ENCODE data around the gene PSME3IP1.
"Not testable (repeated sequence)": the region's sequence is repeated elsewhere in the genome, so short reads cannot be mapped to it uniquely, and the experiment has no call there.

The PSME3IP1 gene

GRCh38 chr16:57185945-57186871 is at the start of gene PSME3IP1, which contains the start of gene RSPRY1:
Gene PSME3IP1 (minus strand): TSS chr16:57186039. CDS start chr16:57173854, 12,185 bp downstream.
Gene RSPRY1 (plus strand): TSS chr16:57186329. CDS start chr16:57204659, 18,330 bp downstream.
- peak; percentile 99 for DNase-seq (ENCODE audit: low read depth)

GRCh38 chr16:57235128-57236021 is 49.5 kb upstream of the PSME3IP1 start:
- DNase-seq (ENCODE audit: low read depth): no peak

- no peak for DNase-seq (ENCODE audit: low read depth)
Measured at GRCh38 chr16:57234707-57235092, 48.9 kb upstream of the PSME3IP1 start.

GRCh38 chr16:57233944-57234706 is 48.3 kb upstream of the PSME3IP1 start:
- no peak for DNase-seq (ENCODE audit: low read depth)

- no peak for DNase-seq (ENCODE audit: low read depth)
Measured at GRCh38 chr16:57231821-57232350, 46.0 kb upstream of the PSME3IP1 start.

GRCh38 chr16:57229079-57229478 is 43.2 kb upstream of the PSME3IP1 start:
- no peak for DNase-seq (ENCODE audit: low read depth)

GRCh38 chr16:57226701-57227621 is 41.1 kb upstream of the PSME3IP1 start:
- DNase-seq (ENCODE audit: low read depth): no peak

GRCh38 chr16:57225978-57226377 is 40.1 kb upstream of the PSME3IP1 start:
- no peak for DNase-seq (ENCODE audit: low read depth)

GRCh38 chr16:57224651-57225335 is 39.0 kb upstream of the PSME3IP1 start:
- no peak for DNase-seq (ENCODE audit: low read depth)

- DNase-seq (ENCODE audit: low read depth): no peak
Measured at GRCh38 chr16:57223057-57223456, 37.2 kb upstream of the PSME3IP1 start.

GRCh38 chr16:57216968-57217367 is 31.1 kb upstream of the PSME3IP1 start:
- DNase-seq (ENCODE audit: low read depth): no peak

GRCh38 chr16:57213462-57213861 is 27.6 kb upstream of the PSME3IP1 start:
- no peak for DNase-seq (ENCODE audit: low read depth)

- DNase-seq (ENCODE audit: low read depth): no peak
Measured at GRCh38 chr16:57209780-57210179, 23.9 kb upstream of the PSME3IP1 start.

- no peak for DNase-seq (ENCODE audit: low read depth)
Measured at GRCh38 chr16:57208926-57209325, 23.1 kb upstream of the PSME3IP1 start.

GRCh38 chr16:57204675-57205074 is 18.8 kb upstream of the PSME3IP1 start:
- DNase-seq (ENCODE audit: low read depth): no peak

- DNase-seq (ENCODE audit: low read depth): no peak
Measured at GRCh38 chr16:57203451-57203850, 17.6 kb upstream of the PSME3IP1 start.

GRCh38 chr16:57202095-57202886 is 16.5 kb upstream of the PSME3IP1 start:
- DNase-seq (ENCODE audit: low read depth): no peak

GRCh38 chr16:57200926-57201325 is 15.1 kb upstream of the PSME3IP1 start:
- DNase-seq (ENCODE audit: low read depth): not testable (repeated sequence)

- not testable (repeated sequence) for DNase-seq (ENCODE audit: low read depth)
Measured at GRCh38 chr16:57200321-57200720, 14.5 kb upstream of the PSME3IP1 start.
